Measurements from ENCODE around the gene ITGA1. TPM values are rescaled to one million over a fixed set of nuclear protein-coding genes. Genes with fewer than 3 reads are reported as not detected.
A peak's percentile ranks its signal among the peaks of the same experiment; 100 is the strongest.
"Not testable (repeated sequence)": the region's sequence is repeated elsewhere in the genome, so short reads cannot be mapped to it uniquely, and the experiment has no call there.

ITGA1 gene
- total RNA-seq, 6 experiments from 2014 or later = 66.5 to 116 (median 82.1) TPM

DNA sequence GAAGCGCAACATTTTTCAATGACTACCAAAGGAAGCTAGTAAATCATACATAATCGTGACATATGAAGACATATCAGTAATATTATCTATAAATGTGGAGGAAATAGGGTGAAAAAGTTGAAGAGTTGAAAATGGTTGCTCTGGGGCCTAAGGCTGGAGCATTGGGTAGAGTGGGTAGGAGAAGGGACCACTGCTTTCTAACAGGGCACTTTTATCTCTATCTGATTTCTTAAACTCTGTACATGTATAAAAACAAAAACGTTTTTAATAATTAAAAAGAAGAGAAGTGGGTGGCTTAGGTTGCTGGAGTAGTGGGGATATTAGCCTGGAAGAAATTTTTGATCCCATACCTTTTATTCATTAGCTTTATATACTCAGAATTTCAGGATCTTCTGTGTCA, 44.2 kb upstream of the ITGA1 start:
- Histone ChIP-seq H3K27ac (peak overlapping the region in 1 of 3 donors; percentile 9), H3K4me3 (no peak overlapping the region), H3K9me3 (no peaks in the 10 kb centered on the region), H3K27me3 (no peaks in the 10 kb centered on the region), H3K4me1 (no peaks in the 10 kb centered on the region), H3K36me3 (no peaks in the 10 kb centered on the region)
- no peak for TF ChIP-seq POLR2A (IDR thresholded peaks at IDR 0.05)
- TF ChIP-seq, protein P1, sequence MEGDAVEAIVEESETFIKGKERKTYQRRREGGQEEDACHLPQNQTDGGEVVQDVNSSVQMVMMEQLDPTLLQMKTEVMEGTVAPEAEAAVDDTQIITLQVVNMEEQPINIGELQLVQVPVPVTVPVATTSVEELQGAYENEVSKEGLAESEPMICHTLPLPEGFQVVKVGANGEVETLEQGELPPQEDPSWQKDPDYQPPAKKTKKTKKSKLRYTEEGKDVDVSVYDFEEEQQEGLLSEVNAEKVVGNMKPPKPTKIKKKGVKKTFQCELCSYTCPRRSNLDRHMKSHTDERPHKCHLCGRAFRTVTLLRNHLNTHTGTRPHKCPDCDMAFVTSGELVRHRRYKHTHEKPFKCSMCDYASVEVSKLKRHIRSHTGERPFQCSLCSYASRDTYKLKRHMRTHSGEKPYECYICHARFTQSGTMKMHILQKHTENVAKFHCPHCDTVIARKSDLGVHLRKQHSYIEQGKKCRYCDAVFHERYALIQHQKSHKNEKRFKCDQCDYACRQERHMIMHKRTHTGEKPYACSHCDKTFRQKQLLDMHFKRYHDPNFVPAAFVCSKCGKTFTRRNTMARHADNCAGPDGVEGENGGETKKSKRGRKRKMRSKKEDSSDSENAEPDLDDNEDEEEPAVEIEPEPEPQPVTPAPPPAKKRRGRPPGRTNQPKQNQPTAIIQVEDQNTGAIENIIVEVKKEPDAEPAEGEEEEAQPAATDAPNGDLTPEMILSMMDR (IDR thresholded peaks at IDR 0.05) = no peak
- 39% methylated on average over 3 of the region's 3 CpGs for WGBS (ENCODE audit: insufficient coverage, low coverage, low lambda C conversion rate, missing lambda C conversion rate)
- DNase-seq (no peak), ATAC-seq (no peak)
- intact Hi-C loops (cut with DNase I) = no loop called here

DNA sequence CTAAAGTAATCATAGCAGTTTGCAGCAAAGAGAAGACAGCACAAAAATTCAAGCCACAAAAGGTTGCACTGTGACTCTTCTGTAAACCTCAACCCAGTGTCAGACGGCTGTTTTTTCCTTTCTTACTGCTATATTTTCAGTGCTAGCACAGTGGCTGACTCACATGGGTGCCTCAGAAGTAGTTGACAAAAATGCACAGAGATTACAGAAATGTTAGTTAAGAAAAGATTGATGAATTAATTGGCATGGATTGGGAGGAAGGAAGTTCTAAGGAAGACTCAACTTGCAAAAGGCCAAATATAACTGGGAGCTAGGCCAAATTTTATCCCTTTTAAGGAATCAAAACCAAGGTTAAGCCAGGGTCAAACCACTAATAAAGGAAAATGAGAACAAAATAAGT, 43.7 kb upstream of the ITGA1 start:
- no peak for DNase-seq
- 37% methylated on average over 1 of the region's 1 CpG for WGBS (ENCODE audit: insufficient coverage, low coverage, low lambda C conversion rate, missing lambda C conversion rate)
- no peak overlapping the region for H3K27ac ChIP-seq
- ATAC-seq = peak; percentile 64 to 91 (median 83)
- intact Hi-C loops (cut with DNase I) = no loop called here
- no peaks in the 10 kb centered on the region for H3K27me3 ChIP-seq
- no peaks in the 10 kb centered on the region for H3K36me3 ChIP-seq
- H3K9me3 ChIP-seq = no peaks in the 10 kb centered on the region
- H3K4me3 ChIP-seq = no peak overlapping the region
- no peaks in the 10 kb centered on the region for H3K4me1 ChIP-seq
- TF ChIP-seq, protein P1 (IDR thresholded peaks at IDR 0.05) = no peak
- TF ChIP-seq POLR2A (IDR thresholded peaks at IDR 0.05) = no peak

DNA sequence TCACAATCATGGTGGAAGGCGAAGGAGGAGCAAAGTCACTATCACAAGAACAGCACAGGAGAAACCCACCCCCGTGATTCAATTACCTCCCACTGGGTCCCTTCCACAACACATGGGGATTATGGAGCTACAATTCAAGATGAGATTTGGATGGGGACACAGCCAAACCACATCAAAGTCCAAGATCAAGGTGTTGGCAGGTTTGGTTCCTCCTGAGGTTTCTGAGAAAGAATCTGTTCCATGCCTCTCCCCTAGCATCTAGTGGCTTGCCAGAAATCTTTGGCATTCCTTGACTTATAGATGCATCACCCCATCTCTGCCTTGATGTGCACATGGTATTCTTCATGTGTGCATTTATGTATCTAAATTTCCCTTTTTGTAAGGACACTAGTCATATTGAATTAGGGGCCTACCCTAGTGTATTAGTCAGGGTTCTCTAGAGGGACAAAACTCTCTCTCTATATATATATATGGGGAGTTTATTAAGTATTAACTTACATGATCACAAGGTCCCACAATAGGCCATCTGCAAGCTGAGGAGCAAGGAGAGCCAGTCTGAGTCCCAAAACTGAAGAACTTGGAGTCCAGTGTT, 42.8 kb upstream of the ITGA1 start:
- ATAC-seq; H3K27me3 ChIP-seq; H3K4me3 ChIP-seq; H3K4me1 ChIP-seq; H3K27ac ChIP-seq; DNase-seq; intact Hi-C loops (cut with DNase I); H3K36me3 ChIP-seq; H3K9me3 ChIP-seq: not testable (repeated sequence)
- 92% methylated on average over 2 of the region's 2 CpGs for WGBS (ENCODE audit: insufficient coverage, low coverage, low lambda C conversion rate, missing lambda C conversion rate)

DNA sequence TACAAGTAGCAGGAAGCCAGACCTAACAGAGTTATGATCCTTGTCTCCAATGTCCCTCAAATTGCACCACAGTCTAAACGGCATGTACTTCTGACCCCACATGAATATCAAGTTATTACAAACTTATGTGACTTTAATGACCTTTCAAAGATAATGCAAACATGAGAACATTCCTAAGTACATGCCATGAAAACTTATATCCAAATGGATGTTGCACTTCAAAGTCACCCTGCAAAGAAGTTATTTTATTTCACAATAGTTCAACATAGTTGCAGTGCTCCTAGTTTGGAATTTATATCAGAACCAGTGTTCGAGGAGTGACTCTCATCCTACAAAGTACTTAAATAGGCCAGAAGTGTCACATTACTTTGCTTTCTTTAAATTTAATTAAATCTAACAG, 41.2 kb upstream of the ITGA1 start:
- ATAC-seq (no peak), DNase-seq (no peak)
- Histone ChIP-seq H3K27me3 (no peaks in the 10 kb centered on the region), H3K36me3 (no peaks in the 10 kb centered on the region), H3K4me1 (peaks cover 0 to 5% (median 0%) of the 10 kb centered on the region in 4 donors), H3K27ac (no peak overlapping the region), H3K4me3 (no peak overlapping the region), H3K9me3 (no peaks in the 10 kb centered on the region)
- intact Hi-C loops (cut with DNase I) = no loop called here
- WGBS (ENCODE audit: insufficient coverage, low coverage, low lambda C conversion rate, missing lambda C conversion rate) = 66% methylated on average over 2 of the region's 2 CpGs
- no peak for TF ChIP-seq POLR2A (IDR thresholded peaks at IDR 0.05)
- TF ChIP-seq, protein P1 (IDR thresholded peaks at IDR 0.05) = no peak

DNA sequence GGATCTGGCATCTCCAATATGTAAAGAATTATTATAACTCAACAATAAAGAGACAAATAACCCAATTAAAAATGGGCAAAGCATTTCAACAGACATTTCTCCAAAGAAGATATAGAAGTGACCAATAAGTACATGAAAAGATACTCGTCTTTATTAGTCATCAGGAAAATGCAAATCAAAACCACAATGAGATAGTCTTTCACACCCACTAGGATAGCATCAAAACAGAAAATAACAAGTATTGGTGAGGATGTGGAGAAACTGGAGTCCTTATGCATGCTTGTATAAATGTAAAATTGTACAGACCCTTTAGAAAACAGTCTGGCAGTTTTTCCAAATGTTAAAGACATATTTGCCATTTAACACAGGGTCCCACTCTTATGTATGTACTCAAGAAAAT, 39.1 kb upstream of the ITGA1 start:
- no peaks in the 10 kb centered on the region for H3K9me3 ChIP-seq
- H3K4me3 ChIP-seq = no peak overlapping the region
- H3K36me3 ChIP-seq = no peaks in the 10 kb centered on the region
- H3K4me1 ChIP-seq = peaks cover 0 to 5% (median 0%) of the 10 kb centered on the region in 4 donors
- TF ChIP-seq POLR2A (IDR thresholded peaks at IDR 0.05) = no peak
- TF ChIP-seq, protein P1 (IDR thresholded peaks at IDR 0.05) = no peak
- ATAC-seq (no peak), DNase-seq (no peak)
- WGBS (ENCODE audit: insufficient coverage, low coverage, low lambda C conversion rate, missing lambda C conversion rate) = 21% methylated on average over 1 of the region's 1 CpG
- intact Hi-C loops (cut with DNase I) = no loop called here
- no peak overlapping the region for H3K27ac ChIP-seq
- no peaks in the 10 kb centered on the region for H3K27me3 ChIP-seq
